Measurements from ENCODE around the gene STX16. TPM values are rescaled to one million over a fixed set of nuclear protein-coding genes. Genes with fewer than 3 reads are reported as not detected.

STX16 gene
- total and polyA plus RNA-seq, 9 of the 15 experiments (the other 6 are each of a cell fraction or from before 2014, with no cell fraction given), result 4.4 to 43.5 (median 14.7) TPM

- TF ChIP-seq DDX20 (tag; IDR thresholded peaks at IDR 0.05; ENCODE audit: low read depth), result no peak
Measured at GRCh38 chr20:58706150-58706892, 55.2 kb downstream of the STX16 start (continued).

GRCh38 chr20:58706975-58707681, 56.0 kb downstream of the STX16 start:
- ChIA-PET POLR2A (interaction anchor here (1.1 kb wide), 1 partner anchor 243 kb away, joined by 3 read pairs; no protein-coding TSS in a partner anchor), CTCF (ENCODE audit: low intra/inter-chr PET ratio) (no interaction called here)
- no peak for DNase-seq (ENCODE audit: extremely low read depth in 1 of 4, low spot score in 3 of 4)
- H3K9me3 ChIP-seq (replicated peaks; ENCODE audit: control insufficient read depth, insufficient read depth, low read depth, low read length), result no peaks in the 10 kb centered on the region
- no peak overlapping the region for H3K4me3 ChIP-seq
- BruUV-seq (replicated peaks), result no TSS peak
- H3K27me3 ChIP-seq (ENCODE audit: control insufficient read depth in 2 of 2, insufficient read depth in 2 of 2, low read length in 2 of 2), result peaks cover 0 to 3% of the 10 kb centered on the region in 2 experiments; a peak in 2 of 5 replicates
- no peaks in the 10 kb centered on the region; the same call in 2 of the 3 replicates for H3K36me3 ChIP-seq (ENCODE audit: control insufficient read depth, insufficient read depth, low read length)
- WGBS (ENCODE audit: insufficient coverage, low coverage, missing lambda C conversion rate), result 73% methylated on average over 12 of the region's 23 CpGs
- H3K27ac ChIP-seq (ENCODE audit: extremely low read depth, low read depth, low read length), result no peak overlapping the region
- in situ Hi-C loops (cut with MboI), result no loop called here
- no peak overlapping the region for H3K4me2 ChIP-seq (ENCODE audit: insufficient read depth, low read length)
- TF ChIP-seq, protein P1, sequence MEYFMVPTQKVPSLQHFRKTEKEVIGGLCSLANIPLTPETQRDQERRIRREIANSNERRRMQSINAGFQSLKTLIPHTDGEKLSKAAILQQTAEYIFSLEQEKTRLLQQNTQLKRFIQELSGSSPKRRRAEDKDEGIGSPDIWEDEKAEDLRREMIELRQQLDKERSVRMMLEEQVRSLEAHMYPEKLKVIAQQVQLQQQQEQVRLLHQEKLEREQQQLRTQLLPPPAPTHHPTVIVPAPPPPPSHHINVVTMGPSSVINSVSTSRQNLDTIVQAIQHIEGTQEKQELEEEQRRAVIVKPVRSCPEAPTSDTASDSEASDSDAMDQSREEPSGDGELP (CRISPR knock-in tag; IDR thresholded peaks at IDR 0.05; ENCODE audit: borderline replicate concordance), result no peak
- TF ChIP-seq TEAD2 (tag; IDR thresholded peaks at IDR 0.05) (no peak), KDM1A (IDR thresholded peaks at IDR 0.05) (no peak), ZNF699 (CRISPR knock-in tag; IDR thresholded peaks at IDR 0.05; ENCODE audit: insufficient replicate concordance) (no peak), ZNF3 (CRISPR knock-in tag; IDR thresholded peaks at IDR 0.05) (no peak), GTF2E2 (tag; IDR thresholded peaks at IDR 0.05) (no peak), ZNF584 (CRISPR knock-in tag; IDR thresholded peaks at IDR 0.05; ENCODE audit: low read depth) (no peak), L3MBTL2 (IDR thresholded peaks at IDR 0.05) (no peak), PURB (CRISPR knock-in tag; IDR thresholded peaks at IDR 0.05; ENCODE audit: low read depth) (no peak), SMAD3 (CRISPR knock-in tag; conservative IDR thresholded peaks at IDR 0.05) (no peak), PCBP1 (IDR thresholded peaks at IDR 0.05; ENCODE audit: low read depth, low read length, poor library complexity, severe bottlenecking) (no peak), HNRNPH1 (optimal IDR thresholded peaks at IDR 0.05; ENCODE audit: low read depth, low read length) (no peak), FOXA1 (IDR thresholded peaks at IDR 0.05; ENCODE audit: borderline replicate concordance) (no peak), MYNN (IDR thresholded peaks at IDR 0.05) (no peak), MYNN (CRISPR knock-in tag; IDR thresholded peaks at IDR 0.05) (no peak)
- no peak for FAIRE-seq
- H3K79me2 ChIP-seq (ENCODE audit: control insufficient read depth, insufficient read depth, low read length), result no peaks in the 10 kb centered on the region
- no peaks in the 10 kb centered on the region for H4K20me1 ChIP-seq (replicated peaks; ENCODE audit: control insufficient read depth, insufficient read depth, low read length)
- H3K9ac ChIP-seq (ENCODE audit: insufficient read depth in 1 of 2, low read depth in 2 of 2, low read length in 2 of 2), result no peak overlapping the region
- intact Hi-C loops (cut with micrococcal nuclease), result no loop called here
- H3K9me1 ChIP-seq (ENCODE audit: control insufficient read depth, insufficient read depth, low read length), result peaks cover 2% of the 10 kb centered on the region
- no peak for ATAC-seq
- H3K4me1 ChIP-seq (replicated peaks in 1 of 2; ENCODE audit: control insufficient read depth in 2 of 2, insufficient read depth in 2 of 2, low read length in 2 of 2), result no peaks in the 10 kb centered on the region; a peak in 1 of 5 replicates
- H2AFZ ChIP-seq (ENCODE audit: low read depth, low read length), result no peak overlapping the region
